ENCODE results near the gene ALDH3B1.

ALDH3B1 gene

DNA sequence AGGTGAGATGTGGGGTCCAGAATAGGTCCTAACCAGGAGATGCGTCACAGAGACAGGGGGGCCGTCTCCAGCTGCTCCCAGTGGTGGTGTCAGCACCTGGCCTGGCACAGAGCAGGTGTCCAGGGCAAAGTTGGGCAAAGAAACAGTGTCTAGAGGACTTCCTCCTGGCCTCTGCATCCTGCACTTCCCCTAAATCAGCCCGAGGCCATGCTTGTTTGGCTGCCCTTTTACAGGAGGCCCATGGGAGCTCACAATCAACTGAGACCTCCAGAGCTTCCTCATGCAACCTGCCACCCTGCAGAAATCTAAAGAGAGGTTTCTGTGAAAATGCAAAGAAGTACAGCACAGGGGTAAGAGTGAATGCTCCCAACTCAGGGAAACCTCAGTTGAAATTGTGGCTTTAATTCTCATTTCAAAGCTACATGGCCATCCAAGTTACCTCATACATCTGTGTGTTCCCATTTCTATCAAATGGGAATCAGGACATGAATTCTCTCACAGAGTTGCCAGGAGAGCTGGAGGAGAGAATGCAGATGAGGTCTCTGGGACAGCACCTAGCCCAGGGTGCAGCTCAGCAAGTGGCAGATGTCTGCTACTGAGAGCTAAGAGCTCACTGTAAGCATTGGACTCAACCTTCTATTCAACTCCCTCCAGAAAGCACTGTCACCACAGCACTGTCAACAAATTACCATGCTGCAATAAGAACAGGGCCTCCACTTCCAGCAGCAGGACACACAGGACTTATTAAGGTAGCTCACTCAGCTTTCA is 61.3 kb downstream of the ALDH3B1 start:
- DNase-seq (ENCODE audit: low read depth) = no peak

DNA sequence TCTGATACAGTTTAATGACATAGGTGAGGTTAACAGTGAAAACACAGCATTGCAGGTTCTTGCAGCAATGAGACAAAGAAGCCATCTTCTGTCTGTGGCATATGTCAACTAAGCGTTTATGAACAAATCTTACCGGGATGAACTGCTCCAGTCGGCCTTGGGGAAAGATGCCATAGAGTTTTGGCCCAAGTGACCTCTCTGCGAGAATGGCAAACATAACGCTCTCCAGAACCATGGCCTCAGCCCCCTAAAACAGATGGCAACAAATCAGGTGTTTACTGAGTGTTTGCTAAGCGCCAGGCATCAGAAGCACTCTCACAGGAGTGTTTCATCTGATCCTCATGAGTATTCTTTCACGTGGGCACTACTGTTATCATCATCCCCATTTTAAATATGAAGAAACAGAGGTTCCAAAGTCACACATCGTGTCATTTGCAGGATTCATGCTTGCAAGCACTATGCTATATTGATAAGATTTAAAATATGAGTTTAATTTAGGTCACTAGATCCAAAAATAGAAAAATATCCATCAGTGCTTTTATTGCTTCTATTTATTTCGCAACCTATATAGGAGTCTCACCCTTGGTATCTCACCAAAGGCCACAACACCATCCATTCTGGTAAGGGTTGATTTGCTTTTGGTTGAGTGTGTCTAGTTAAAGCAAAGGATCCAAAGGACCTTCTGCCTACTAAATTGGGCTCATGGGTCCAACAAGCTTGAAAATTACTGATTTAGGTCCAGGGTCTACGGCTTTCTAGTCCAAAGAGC is 64.6 kb downstream of the ALDH3B1 start:
- DNase-seq (ENCODE audit: low read depth) = no peak

DNA sequence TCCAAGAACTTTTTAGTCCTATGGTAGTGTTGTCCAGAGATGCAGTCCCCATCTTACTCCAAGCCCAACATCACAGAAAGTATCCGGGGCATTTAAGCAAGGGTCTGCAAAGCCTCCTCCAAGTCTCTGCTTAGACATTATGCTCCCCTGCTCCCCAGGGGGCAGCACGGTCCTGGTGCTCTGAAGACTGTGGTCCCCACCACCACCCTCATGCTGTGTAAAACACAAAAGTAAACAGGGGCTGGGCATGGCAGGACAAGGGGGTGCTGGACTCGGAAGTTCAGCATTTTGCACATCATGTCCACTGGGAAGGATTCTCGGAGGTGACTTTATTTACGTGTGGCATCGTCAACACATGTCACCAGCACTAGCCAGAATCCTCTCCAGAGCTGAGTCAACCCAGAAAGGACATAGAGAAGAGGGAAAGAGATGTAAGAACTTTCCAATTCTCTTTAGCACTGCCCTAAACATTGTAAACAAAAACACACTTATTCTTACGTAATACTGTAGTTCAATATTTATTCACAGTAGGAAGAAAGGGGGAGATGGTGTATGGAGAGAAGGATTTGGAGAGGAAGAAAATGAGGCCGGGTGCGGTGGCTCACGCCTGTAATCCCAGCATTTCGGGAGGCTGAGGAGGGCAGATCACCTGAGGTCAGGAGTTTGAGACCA is 66.4 kb downstream of the ALDH3B1 start:
- no peak for DNase-seq (ENCODE audit: low read depth)

DNA sequence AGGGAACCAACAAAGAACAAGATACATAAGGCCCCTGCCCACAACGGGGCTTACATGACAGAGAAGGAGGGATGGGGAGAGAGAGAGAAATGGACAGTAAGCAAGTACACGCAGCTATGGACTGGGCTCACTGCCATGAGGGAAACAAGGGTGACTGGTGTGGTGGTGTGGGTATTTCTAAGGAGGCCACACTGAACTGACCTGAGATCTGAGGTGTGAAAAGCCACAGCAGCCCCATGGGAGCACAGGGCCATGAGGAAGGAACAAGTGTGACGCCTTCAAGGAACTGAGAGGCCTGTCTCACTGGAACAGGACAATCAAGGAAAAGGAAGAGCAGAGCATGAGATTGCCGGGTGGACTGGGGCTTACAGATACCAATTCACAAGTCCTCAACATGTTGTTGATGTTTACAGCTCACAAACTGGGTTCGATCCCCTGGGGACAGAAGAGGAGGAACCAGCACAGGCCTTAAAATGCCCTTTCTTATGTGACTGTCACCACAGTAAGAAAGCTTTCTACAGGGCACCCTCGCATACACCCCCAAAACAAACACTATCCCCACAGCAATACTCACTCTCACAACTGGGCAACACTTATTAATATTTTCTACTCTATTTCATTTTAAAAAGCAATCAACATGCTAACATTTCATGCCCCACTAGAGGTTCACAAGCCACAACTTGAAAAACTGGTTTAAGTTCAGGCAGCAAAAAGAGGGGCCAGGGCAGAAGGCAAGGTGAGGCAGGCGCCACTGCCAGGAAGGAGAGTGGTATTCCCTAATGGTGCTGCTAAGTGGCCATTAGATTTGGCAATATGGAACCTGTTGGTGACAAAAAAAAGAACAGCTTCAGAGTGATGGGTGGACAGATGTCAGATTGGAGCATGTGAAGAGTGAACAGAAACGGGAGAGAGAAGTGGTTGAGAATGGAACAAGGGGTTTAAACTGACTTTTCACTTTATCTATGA is 67.8 kb downstream of the ALDH3B1 start:
- no peak for DNase-seq (ENCODE audit: low read depth)

All from activated gamma-delta T cell treated with anti-CD3 and anti-CD28 coated beads, Interleukin-2, amount 50 U/mL, for 16 hours (primary cell).